ENCODE measurements around the gene METTL13. TPM values are rescaled to one million over a fixed set of nuclear protein-coding genes. Genes with fewer than 3 reads are reported as not detected.

Gene METTL13
- polyA plus RNA-seq, 1 donor from 2014 or later = 8.4 TPM

- no peaks in the 10 kb centered on the region for H3K36me3 ChIP-seq (ENCODE audit: insufficient read depth, low read length)
- H3F3A ChIP-seq (ENCODE audit: insufficient read depth, low read length, poor library complexity, severe bottlenecking) = no peaks in the 10 kb centered on the region
- no peaks in the 10 kb centered on the region for H3K79me2 ChIP-seq (replicated peaks; ENCODE audit: insufficient read depth, low read length)
- no peak overlapping the region for H3K4me2 ChIP-seq (ENCODE audit: low read length)
- H2AFZ ChIP-seq (ENCODE audit: low read depth, low read length) = no peak overlapping the region
- H3K9me2 ChIP-seq (ENCODE audit: insufficient read depth, low read length) = no peaks in the 10 kb centered on the region
- no peak overlapping the region for H3K27ac ChIP-seq (ENCODE audit: low read length)
- no peak overlapping the region for H3K4me3 ChIP-seq (ENCODE audit: low read length)
- TF ChIP-seq TAF1 (IDR thresholded peaks at IDR 0.05; ENCODE audit: low read depth) (no peak), SMC3 (conservative IDR thresholded peaks at IDR 0.05; ENCODE audit: poor library complexity) (no peak), CTCF (IDR thresholded peaks at IDR 0.05; ENCODE audit: poor library complexity, severe bottlenecking) (no peak), EP300 (conservative IDR thresholded peaks at IDR 0.05; ENCODE audit: poor library complexity, severe bottlenecking) (no peak), EZH2 (IDR thresholded peaks at IDR 0.05; ENCODE audit: borderline replicate concordance, insufficient read depth, low read length, poor library complexity, severe bottlenecking) (no peak), RAD21 (conservative IDR thresholded peaks at IDR 0.05) (no peak)
- H3K9ac ChIP-seq (ENCODE audit: low read length) = no peak overlapping the region
- H3K27me3 ChIP-seq (ENCODE audit: insufficient read depth, low read depth, low read length) = no peaks in the 10 kb centered on the region
- no peaks in the 10 kb centered on the region for H3K9me3 ChIP-seq (ENCODE audit: low read length)
- no peaks in the 10 kb centered on the region for H4K20me1 ChIP-seq (ENCODE audit: insufficient read depth)
These were observed 24.6 kb upstream of the METTL13 start for GRCh38 chr1:171756856-171757255.

DNA sequence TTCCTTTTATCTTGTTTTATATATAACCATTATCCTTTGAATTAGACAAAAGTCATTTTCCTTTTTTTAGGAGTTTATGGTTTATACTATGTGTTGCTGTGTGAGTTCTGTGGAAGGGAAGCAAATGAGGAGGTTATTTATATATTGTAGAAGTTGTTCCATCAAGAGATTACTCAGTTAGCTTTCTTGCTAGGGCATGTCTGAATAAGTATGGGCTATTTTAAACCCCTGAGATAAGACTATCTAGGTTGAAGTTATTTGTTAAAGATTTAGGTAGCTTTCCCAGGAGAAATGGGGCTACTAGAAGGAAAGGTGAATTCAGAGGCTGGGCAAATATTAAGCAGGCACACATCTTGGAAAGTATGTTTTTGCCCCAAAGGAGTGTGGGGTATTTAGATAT is 23.4 kb upstream of the METTL13 start:
- H3K9ac ChIP-seq (ENCODE audit: low read length) = no peak overlapping the region
- no peaks in the 10 kb centered on the region for H3K9me3 ChIP-seq (ENCODE audit: low read length)
- no peaks in the 10 kb centered on the region for H3K9me2 ChIP-seq (ENCODE audit: insufficient read depth, low read length)
- no peaks in the 10 kb centered on the region for H4K20me1 ChIP-seq (ENCODE audit: insufficient read depth)
- no peak overlapping the region for H3K27ac ChIP-seq (ENCODE audit: low read length)
- H3K4me2 ChIP-seq (ENCODE audit: low read length) = no peak overlapping the region
- no peak for TF ChIP-seq EZH2 (IDR thresholded peaks at IDR 0.05; ENCODE audit: borderline replicate concordance, insufficient read depth, low read length, poor library complexity, severe bottlenecking)
- TF ChIP-seq SMC3 (conservative IDR thresholded peaks at IDR 0.05; ENCODE audit: poor library complexity) = no peak
- no peaks in the 10 kb centered on the region for H3F3A ChIP-seq (ENCODE audit: insufficient read depth, low read length, poor library complexity, severe bottlenecking)
- H3K4me3 ChIP-seq (ENCODE audit: low read length) = no peak overlapping the region
- H3K79me2 ChIP-seq (replicated peaks; ENCODE audit: insufficient read depth, low read length) = no peaks in the 10 kb centered on the region
- H3K27me3 ChIP-seq (ENCODE audit: insufficient read depth, low read depth, low read length) = no peaks in the 10 kb centered on the region
- no peak overlapping the region for H2AFZ ChIP-seq (ENCODE audit: low read depth, low read length)
- H3K36me3 ChIP-seq (ENCODE audit: insufficient read depth, low read length) = no peaks in the 10 kb centered on the region

DNA sequence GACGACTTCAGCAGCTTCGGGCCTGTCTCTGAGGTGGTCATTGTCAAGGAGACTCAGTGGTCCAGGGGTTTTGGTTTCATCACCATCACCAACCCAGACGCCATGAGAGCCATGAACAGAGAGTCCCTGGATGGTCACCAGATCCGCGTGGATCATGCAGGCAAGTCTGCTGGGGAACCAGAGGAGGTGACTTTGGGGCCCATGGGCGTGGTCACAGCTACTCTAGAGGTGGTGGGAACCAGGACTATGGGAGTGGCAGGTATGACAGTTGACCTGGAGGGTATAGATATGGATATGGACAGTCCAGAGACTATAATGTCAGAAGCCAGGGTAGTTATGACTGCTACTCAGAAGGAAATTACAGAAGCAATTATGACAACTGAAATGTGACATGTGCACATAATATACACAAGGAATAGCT is 19.3 kb upstream of the METTL13 start:
- Histone ChIP-seq H3K4me3 (ENCODE audit: low read length) (no peak overlapping the region), H3K36me3 (ENCODE audit: insufficient read depth, low read length) (no peaks in the 10 kb centered on the region), H3K9me3 (ENCODE audit: low read length) (no peaks in the 10 kb centered on the region), H3K79me2 (replicated peaks; ENCODE audit: insufficient read depth, low read length) (no peaks in the 10 kb centered on the region), H3K27me3 (ENCODE audit: insufficient read depth, low read depth, low read length) (no peaks in the 10 kb centered on the region), H3K27ac (ENCODE audit: low read length) (no peak overlapping the region), H4K20me1 (ENCODE audit: insufficient read depth) (no peaks in the 10 kb centered on the region), H3K9ac (ENCODE audit: low read length) (no peak overlapping the region), H3K9me2 (ENCODE audit: insufficient read depth, low read length) (no peaks in the 10 kb centered on the region), H2AFZ (ENCODE audit: low read depth, low read length) (no peak overlapping the region), H3F3A (ENCODE audit: insufficient read depth, low read length, poor library complexity, severe bottlenecking) (no peaks in the 10 kb centered on the region), H3K4me2 (ENCODE audit: low read length) (no peak overlapping the region)
- no peak for TF ChIP-seq POLR2AphosphoS5 (IDR thresholded peaks at IDR 0.05)
- TF ChIP-seq EP300 (conservative IDR thresholded peaks at IDR 0.05; ENCODE audit: poor library complexity, severe bottlenecking) = no peak
- TF ChIP-seq MXI1 (conservative IDR thresholded peaks at IDR 0.05; ENCODE audit: poor library complexity, severe bottlenecking) = no peak
- TF ChIP-seq REST (IDR thresholded peaks at IDR 0.05; ENCODE audit: borderline replicate concordance) = no peak
- no peak for TF ChIP-seq RAD21 (conservative IDR thresholded peaks at IDR 0.05)
- TF ChIP-seq CTCF (IDR thresholded peaks at IDR 0.05; ENCODE audit: poor library complexity, severe bottlenecking) = no peak
- TF ChIP-seq SMC3 (conservative IDR thresholded peaks at IDR 0.05; ENCODE audit: poor library complexity) = no peak
- no peak for TF ChIP-seq EZH2 (IDR thresholded peaks at IDR 0.05; ENCODE audit: borderline replicate concordance, insufficient read depth, low read length, poor library complexity, severe bottlenecking)
- no peak for TF ChIP-seq TAF1 (IDR thresholded peaks at IDR 0.05; ENCODE audit: low read depth)

All from neural cell (in vitro differentiated cells).